ENCODE results near the gene EVL. TPM values are rescaled to one million over a fixed set of nuclear protein-coding genes. Genes with fewer than 3 reads are reported as not detected.

EVL gene
- total RNA-seq, 2 experiments from 2014 or later = 206 to 298 TPM

DNA sequence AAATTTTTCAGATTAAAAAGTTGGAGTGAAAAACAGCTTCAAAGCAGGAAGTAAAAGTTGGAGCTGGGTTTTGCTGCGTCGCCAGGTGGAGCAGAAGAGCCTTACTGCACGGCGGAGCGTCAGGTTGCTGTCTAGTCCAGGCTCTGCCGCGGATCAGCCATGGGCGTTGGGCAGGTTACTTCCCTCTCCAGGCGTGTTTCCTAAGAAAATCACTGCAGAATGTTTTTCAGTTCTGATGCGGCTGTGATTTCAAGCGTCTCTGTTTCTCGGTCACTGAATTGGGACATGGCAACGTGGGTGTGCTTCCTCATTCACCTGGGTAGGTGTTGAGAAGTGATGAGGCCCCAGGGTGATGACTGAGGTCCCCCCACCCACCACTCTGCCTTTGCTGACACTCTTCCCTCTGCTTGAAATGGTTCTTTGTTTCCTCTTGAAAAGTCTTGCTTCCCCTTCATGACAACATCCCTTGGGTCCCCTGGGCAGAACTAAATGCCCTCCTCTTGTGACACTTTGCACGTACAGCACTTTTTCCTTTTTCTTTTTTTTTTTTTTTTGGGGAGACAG, 7.6 kb downstream of the EVL start:
- BruUV-seq (replicated peaks) = no TSS peak
- POLR2A ChIA-PET = interaction anchor here (0.7 to 3.7 kb wide), 3 partner anchors 11 to 141 kb away, joined by 3 to 21 read pairs (median 3); no protein-coding TSS in a partner anchor
- Histone ChIP-seq H3K27ac (ENCODE audit: low read depth, low read length, poor library complexity, severe bottlenecking) (peak overlapping the region; percentile 99), H4K20me1 (ENCODE audit: insufficient read depth, low read length) (0 out of 2 replicates have a peak, but pooled peaks cover 9% of the 10 kb centered on the region), H2AFZ (ENCODE audit: low read length) (no peak overlapping the region), H3K4me2 (ENCODE audit: low read length) (peak overlapping the region; percentile 58), H3K9me2 (ENCODE audit: insufficient read depth, low read length) (no peaks in the 10 kb centered on the region), H3K4me3 (ENCODE audit: low read depth, low read length, poor library complexity, severe bottlenecking) (peak overlapping the region; percentile 32), H3K9me3 (ENCODE audit: low read length) (no peaks in the 10 kb centered on the region), H3K79me2 (ENCODE audit: insufficient read depth, low read depth, low read length) (peaks cover 77% of the 10 kb centered on the region), H3K36me3 (ENCODE audit: insufficient read depth, low read length) (peaks cover 65% of the 10 kb centered on the region), H3K4me1 (ENCODE audit: insufficient read depth, low read length, poor library complexity, severe bottlenecking) (peaks cover 59% of the 10 kb centered on the region)
- intact Hi-C loops (cut with micrococcal nuclease; ENCODE audit: unreplicated experiment) = no loop called here
- DNase-seq (ENCODE audit: low spot score) = peak; percentile 59
- CTCF ChIA-PET (ENCODE audit: unreplicated experiment) = no interaction called here
- TF ChIP-seq, protein P1, sequence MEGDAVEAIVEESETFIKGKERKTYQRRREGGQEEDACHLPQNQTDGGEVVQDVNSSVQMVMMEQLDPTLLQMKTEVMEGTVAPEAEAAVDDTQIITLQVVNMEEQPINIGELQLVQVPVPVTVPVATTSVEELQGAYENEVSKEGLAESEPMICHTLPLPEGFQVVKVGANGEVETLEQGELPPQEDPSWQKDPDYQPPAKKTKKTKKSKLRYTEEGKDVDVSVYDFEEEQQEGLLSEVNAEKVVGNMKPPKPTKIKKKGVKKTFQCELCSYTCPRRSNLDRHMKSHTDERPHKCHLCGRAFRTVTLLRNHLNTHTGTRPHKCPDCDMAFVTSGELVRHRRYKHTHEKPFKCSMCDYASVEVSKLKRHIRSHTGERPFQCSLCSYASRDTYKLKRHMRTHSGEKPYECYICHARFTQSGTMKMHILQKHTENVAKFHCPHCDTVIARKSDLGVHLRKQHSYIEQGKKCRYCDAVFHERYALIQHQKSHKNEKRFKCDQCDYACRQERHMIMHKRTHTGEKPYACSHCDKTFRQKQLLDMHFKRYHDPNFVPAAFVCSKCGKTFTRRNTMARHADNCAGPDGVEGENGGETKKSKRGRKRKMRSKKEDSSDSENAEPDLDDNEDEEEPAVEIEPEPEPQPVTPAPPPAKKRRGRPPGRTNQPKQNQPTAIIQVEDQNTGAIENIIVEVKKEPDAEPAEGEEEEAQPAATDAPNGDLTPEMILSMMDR (conservative IDR thresholded peaks at IDR 0.05; ENCODE audit: low read length) = peak; percentile 68
- no peak for TF ChIP-seq EZH2phosphoT487 (IDR thresholded peaks at IDR 0.05; ENCODE audit: borderline replicate concordance, low read depth, low read length)

DNA sequence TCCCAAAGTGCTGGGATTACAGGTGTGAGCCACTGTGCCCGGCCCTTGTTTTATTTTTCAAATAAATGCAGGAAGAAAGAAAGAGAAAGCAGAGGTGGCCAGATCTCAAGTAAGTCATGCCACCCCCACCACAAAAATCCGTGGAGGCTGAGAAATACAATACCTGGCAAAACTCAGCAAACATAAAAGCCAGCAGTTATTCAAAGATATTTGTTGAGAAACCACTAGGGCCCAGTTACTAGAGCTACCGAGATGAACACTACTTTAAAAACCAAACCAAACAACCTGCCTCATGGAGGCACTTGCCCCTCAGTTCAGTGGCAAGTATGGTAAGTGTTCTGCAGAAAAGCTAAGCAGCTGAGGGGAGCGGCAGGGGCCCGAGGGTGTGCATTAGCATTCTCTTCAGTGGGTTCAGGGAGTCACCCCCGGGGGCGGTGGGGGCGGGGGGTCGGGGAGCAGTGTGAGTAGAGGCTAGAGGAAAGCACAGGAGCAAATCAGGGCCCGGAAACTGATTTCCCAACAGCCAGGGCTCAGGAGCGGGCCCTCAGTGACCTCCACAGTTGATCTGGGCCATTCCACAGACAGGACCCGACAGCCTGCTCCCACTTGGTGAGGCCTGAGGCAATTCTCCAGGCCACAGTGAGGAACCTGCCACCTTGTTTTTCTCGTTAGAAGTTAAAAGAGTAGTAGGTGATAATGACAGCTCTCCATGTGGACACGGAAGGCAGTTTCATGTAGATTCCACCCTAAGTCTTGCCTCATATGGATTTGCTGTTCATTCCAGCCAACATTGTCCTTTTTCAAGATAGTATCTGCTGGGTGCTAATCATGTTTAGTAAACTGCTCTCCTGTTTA, 8.6 kb downstream of the EVL start:
- H3K4me1 ChIP-seq (ENCODE audit: insufficient read depth, low read length, poor library complexity, severe bottlenecking) = peaks cover 49% of the 10 kb centered on the region
- no peak overlapping the region for H2AFZ ChIP-seq (ENCODE audit: low read length)
- peak overlapping the region; percentile 99 for H3K27ac ChIP-seq (ENCODE audit: low read depth, low read length, poor library complexity, severe bottlenecking)
- H3K9me3 ChIP-seq (ENCODE audit: low read length) = no peaks in the 10 kb centered on the region
- POLR2A ChIA-PET = interaction anchor here (0.7 to 1.2 kb wide), 2 partner anchors 9 to 140 kb away, joined by 3 read pairs; partner anchors contain the start of gene EVL
- DNase-seq (ENCODE audit: low spot score) = no peak
- intact Hi-C loops (cut with micrococcal nuclease; ENCODE audit: unreplicated experiment) = no loop called here
- CTCF ChIA-PET (ENCODE audit: unreplicated experiment) = no interaction called here
- peaks cover 67% of the 10 kb centered on the region for H3K79me2 ChIP-seq (ENCODE audit: insufficient read depth, low read depth, low read length)
- no peak overlapping the region for H3K4me3 ChIP-seq (ENCODE audit: low read depth, low read length, poor library complexity, severe bottlenecking)
- H4K20me1 ChIP-seq (ENCODE audit: insufficient read depth, low read length) = 0 out of 2 replicates have a peak, but pooled peaks cover 9% of the 10 kb centered on the region
- peaks cover 72% of the 10 kb centered on the region for H3K36me3 ChIP-seq (ENCODE audit: insufficient read depth, low read length)
- no peak for TF ChIP-seq EZH2phosphoT487 (IDR thresholded peaks at IDR 0.05; ENCODE audit: borderline replicate concordance, low read depth, low read length)
- TF ChIP-seq, protein P1 (conservative IDR thresholded peaks at IDR 0.05; ENCODE audit: low read length) = no peak
- no peaks in the 10 kb centered on the region for H3K9me2 ChIP-seq (ENCODE audit: insufficient read depth, low read length)
- BruUV-seq (replicated peaks) = no TSS peak
- H3K4me2 ChIP-seq (ENCODE audit: low read length) = peak overlapping the region; percentile 58
